Osteocyte (in vitro differentiated cells): ENCODE data around the gene BEND6. TPM values are rescaled to one million over a fixed set of nuclear protein-coding genes. Genes with fewer than 3 reads are reported as not detected.
"Not testable (repeated sequence)": the region's sequence is repeated elsewhere in the genome, so short reads cannot be mapped to it uniquely, and the experiment has no call there.

Experiments used
- DNase-seq: peaks from one replicate; pipeline ENCODE4 v3.0.0; 2021; ENCODE audit warnings: mixed read lengths; ENCODE audit not compliant: unreplicated experiment; ENCODE audit errors: extremely low spot score
- H3K27ac Mint-ChIP-seq: one replicate; pipeline ENCODE4 v1.8.0; 2021; ENCODE audit warnings: mild to moderate bottlenecking, mixed read lengths; ENCODE audit not compliant: unreplicated experiment
- H3K27me3 Mint-ChIP-seq: one replicate; pipeline ENCODE4 v1.8.0; 2021; ENCODE audit warnings: mixed read lengths; ENCODE audit not compliant: unreplicated experiment
- H3K36me3 Mint-ChIP-seq: one replicate; pipeline ENCODE4 v1.8.0; 2021; ENCODE audit warnings: mixed read lengths; ENCODE audit not compliant: unreplicated experiment
- H3K4me1 Mint-ChIP-seq: one replicate; pipeline ENCODE4 v1.8.0; 2021; ENCODE audit warnings: mixed read lengths; ENCODE audit not compliant: unreplicated experiment
- H3K4me3 Mint-ChIP-seq: one replicate; pipeline ENCODE4 v1.8.0; 2021; ENCODE audit warnings: mild to moderate bottlenecking, moderate library complexity, mixed read lengths; ENCODE audit not compliant: unreplicated experiment
- H3K9me3 Mint-ChIP-seq: one replicate; pipeline ENCODE4 v1.8.0; 2021; ENCODE audit warnings: mixed read lengths; ENCODE audit not compliant: unreplicated experiment
- CTCF ChIP-seq: fragments of 200-600 bp; sonication (generic); IDR thresholded peaks from 2 replicates; pipeline ENCODE4 v1.5.0; 2021; ENCODE audit warnings: antibody characterized with exemption, mild to moderate bottlenecking, moderate library complexity
- total RNA-seq: library from RNA; stranded (reverse); gene quantifications from 2 replicates; pipeline ENCODE4 v1.2.1, GENCODE V29; 2021

Gene BEND6
- total RNA-seq, 1 donor from 2014 or later: 7.0 TPM

DNA sequence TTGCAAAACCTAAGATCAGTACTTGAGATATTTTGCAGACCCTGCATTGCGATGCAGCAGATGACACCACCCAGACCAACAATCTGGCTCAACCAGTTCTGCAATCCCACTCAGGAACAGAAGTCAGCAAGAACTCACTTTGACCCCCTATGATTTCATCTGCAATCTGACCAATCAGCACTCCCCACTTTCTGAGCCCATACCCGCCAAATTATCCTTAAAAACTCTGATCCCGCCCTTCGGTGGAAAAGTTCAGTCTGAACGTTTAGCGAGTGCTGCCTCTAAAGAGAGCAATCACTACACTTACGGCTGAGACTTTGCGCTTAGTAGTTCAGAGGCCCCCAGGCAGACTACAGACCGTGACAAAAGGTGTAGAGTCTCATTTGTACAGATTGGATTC is 74.3 kb downstream of the BEND6 start:
- no peak overlapping the region for H3K27ac Mint-ChIP-seq
- no peaks in the 10 kb centered on the region for H3K27me3 Mint-ChIP-seq
- TF ChIP-seq CTCF: no peak
- DNase-seq: no peak
- H3K36me3 Mint-ChIP-seq: peaks cover 19% of the 10 kb centered on the region
- H3K4me3 Mint-ChIP-seq: no peak overlapping the region
- peaks cover 16% of the 10 kb centered on the region for H3K9me3 Mint-ChIP-seq
- H3K4me1 Mint-ChIP-seq: peaks cover 4% of the 10 kb centered on the region

DNA sequence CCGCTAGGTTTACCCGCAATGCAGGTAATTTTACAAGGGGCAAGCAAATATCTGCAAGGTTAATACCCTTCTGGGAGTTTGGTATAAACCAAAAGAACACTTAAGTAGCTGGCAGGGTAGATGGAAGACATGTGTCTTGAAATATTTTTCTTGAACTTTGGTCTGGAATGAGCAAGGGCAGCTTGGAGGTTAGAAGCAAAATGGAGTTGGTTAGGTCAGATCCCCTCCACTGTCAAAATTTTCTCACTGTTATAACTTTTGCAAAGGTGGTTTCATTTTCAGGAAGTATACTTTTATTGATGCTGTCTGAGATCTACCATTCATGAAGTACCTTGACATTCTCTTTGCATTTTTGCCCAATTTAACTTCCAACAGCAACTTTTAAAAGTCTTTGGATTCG is 78.3 kb downstream of the BEND6 start:
- Mint-ChIP-seq H3K4me1 (peaks cover 4% of the 10 kb centered on the region), H3K36me3 (peaks cover 3% of the 10 kb centered on the region), H3K27ac (no peak overlapping the region), H3K9me3 (no peaks in the 10 kb centered on the region), H3K4me3 (no peak overlapping the region), H3K27me3 (no peaks in the 10 kb centered on the region)
- no peak for DNase-seq
- no peak for TF ChIP-seq CTCF

DNA sequence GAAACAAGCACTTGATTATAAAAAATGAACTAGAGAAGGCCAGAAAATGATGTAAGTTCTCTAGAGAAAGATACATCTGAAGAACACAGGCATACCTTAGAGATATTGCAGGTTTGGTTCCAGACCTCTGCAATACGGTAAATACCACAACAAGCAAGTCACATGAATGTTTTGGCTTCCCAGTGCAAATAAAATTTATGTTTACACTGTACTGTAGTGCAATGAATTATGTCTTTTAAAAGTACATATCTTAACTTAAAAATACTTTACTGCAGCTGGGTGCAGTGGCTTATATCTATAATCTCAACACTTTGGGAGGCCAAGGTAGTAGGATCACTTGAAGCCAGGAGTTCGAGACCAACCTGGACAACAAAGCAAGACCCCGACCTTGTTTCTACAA is 80.6 kb downstream of the BEND6 start:
- no peak overlapping the region for H3K27ac Mint-ChIP-seq
- no peak for DNase-seq
- no peaks in the 10 kb centered on the region for H3K9me3 Mint-ChIP-seq
- peaks cover 4% of the 10 kb centered on the region for H3K4me1 Mint-ChIP-seq
- no peaks in the 10 kb centered on the region for H3K27me3 Mint-ChIP-seq
- TF ChIP-seq CTCF: no peak
- no peak overlapping the region for H3K4me3 Mint-ChIP-seq
- H3K36me3 Mint-ChIP-seq: no peaks in the 10 kb centered on the region

GRCh38 chr6:57038906-57039305 is 84.0 kb downstream of the BEND6 start:
- Mint-ChIP-seq H3K4me1 (no peaks in the 10 kb centered on the region), H3K27ac (no peak overlapping the region), H3K27me3 (peaks cover 8% of the 10 kb centered on the region), H3K9me3 (no peaks in the 10 kb centered on the region), H3K4me3 (no peak overlapping the region), H3K36me3 (no peaks in the 10 kb centered on the region)
- no peak for TF ChIP-seq CTCF
- DNase-seq: no peak

DNA sequence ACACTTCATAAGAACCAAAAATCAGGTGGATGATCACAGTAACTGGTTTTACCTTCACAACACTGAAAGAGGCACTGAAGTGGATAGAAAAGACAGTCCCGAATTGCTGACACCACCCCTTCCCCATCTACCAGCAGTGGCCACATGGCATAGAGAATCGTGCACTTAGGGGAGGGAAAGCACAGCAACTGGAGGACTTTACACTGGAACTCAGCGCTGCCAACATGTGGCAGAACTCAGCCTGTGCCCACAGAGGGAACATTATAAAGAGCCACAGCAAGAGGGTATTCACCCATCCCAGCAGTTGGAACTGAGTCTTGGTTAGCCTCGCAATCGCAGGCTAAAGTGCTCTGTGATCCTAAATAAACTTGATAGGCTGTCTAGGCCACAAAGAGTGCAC is 85.1 kb downstream of the BEND6 start:
- no peaks in the 10 kb centered on the region for H3K36me3 Mint-ChIP-seq
- DNase-seq: no peak
- no peaks in the 10 kb centered on the region for H3K9me3 Mint-ChIP-seq
- no peaks in the 10 kb centered on the region for H3K4me1 Mint-ChIP-seq
- H3K27me3 Mint-ChIP-seq: peaks cover 14% of the 10 kb centered on the region
- no peak overlapping the region for H3K27ac Mint-ChIP-seq
- H3K4me3 Mint-ChIP-seq: no peak overlapping the region
- no peak for TF ChIP-seq CTCF

DNA sequence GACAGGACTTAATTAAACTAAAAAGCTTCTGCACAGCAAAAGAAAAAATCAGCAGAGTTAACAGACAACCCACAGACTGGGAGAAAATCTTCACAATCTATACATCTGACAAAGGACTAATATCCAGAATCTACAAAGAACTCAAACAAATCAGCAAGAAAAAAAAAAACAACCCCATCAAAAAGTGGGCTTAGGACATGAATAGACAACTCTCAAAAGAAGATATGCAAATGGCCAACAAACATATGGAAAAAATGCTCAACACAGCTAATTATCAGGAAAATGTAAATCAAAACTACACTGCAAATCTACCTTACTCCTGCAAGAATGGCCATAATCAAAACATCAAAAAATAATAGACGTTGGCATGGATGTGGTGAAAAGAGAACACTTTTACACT is 89.2 kb downstream of the BEND6 start:
- Mint-ChIP-seq H3K4me1 (peaks cover 18% of the 10 kb centered on the region), H3K27me3 (peaks cover 14% of the 10 kb centered on the region)
- H3K4me3 Mint-ChIP-seq, H3K9me3 Mint-ChIP-seq, DNase-seq, H3K27ac Mint-ChIP-seq, H3K36me3 Mint-ChIP-seq: not testable (repeated sequence)
